Epithelial cell of proximal tubule (primary cell): ENCODE data around the gene IKZF3. TPM values are rescaled to one million over a fixed set of nuclear protein-coding genes. Genes with fewer than 3 reads are reported as not detected.

ENCODE experiments used
- DNase-seq: peaks from one replicate; pipeline ENCODE4 v3.0.0-alpha.2; 2011; ENCODE audit warnings: low read depth
- H3K4me3 ChIP-seq: 2 replicates; pipeline ENCODE4 v1.5.1; 2011; ENCODE audit warnings: low read depth, mild to moderate bottlenecking, low read length
- total RNA-seq: library from RNA; depleted of rRNA; stranded (reverse); fragments of >200 nt; gene quantifications from 2 replicates; pipeline ENCODE4 v1.2.3, GENCODE V29; 2015
- TF ChIP-seq, protein P1 (sequence below): conservative IDR thresholded peaks from 2 replicates; pipeline ENCODE4 v1.5.1; 2012; ENCODE audit warnings: low read depth, mild to moderate bottlenecking, low read length

Gene IKZF3
- total RNA-seq, 1 donor from 2014 or later = not detected

DNA sequence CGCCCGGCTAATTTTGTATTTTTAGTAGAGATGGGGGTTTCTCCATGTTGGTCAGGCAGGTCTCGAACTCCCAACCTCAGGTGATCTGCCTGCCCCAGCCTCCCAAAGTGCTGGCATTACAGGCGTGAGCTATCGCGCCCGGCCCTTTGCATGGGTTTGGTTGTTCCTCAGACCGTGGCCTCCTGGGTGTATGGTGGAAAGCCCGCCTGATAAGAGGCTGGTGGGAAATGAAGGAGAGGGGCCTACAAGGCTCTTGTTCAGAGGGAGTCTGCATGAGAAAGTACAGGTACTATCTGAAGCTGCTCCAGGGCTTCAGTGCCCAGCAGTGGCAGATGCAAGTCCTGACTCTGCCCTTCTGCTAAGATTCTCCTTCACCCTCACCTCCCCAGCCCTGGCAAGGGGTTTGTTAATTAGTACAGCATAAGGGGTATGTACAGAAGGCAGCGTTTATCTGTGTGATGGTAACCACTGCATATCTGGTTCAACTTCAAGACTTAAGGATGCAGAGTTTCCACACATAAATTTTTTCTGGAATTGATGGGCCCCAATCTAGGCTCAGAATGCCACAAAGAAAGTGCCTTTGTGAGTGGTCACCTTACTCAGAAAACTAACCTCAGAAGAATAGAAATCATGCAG lies 102.1 kb downstream of the IKZF3 start:
- TF ChIP-seq, protein P1, sequence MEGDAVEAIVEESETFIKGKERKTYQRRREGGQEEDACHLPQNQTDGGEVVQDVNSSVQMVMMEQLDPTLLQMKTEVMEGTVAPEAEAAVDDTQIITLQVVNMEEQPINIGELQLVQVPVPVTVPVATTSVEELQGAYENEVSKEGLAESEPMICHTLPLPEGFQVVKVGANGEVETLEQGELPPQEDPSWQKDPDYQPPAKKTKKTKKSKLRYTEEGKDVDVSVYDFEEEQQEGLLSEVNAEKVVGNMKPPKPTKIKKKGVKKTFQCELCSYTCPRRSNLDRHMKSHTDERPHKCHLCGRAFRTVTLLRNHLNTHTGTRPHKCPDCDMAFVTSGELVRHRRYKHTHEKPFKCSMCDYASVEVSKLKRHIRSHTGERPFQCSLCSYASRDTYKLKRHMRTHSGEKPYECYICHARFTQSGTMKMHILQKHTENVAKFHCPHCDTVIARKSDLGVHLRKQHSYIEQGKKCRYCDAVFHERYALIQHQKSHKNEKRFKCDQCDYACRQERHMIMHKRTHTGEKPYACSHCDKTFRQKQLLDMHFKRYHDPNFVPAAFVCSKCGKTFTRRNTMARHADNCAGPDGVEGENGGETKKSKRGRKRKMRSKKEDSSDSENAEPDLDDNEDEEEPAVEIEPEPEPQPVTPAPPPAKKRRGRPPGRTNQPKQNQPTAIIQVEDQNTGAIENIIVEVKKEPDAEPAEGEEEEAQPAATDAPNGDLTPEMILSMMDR = no peak
- DNase-seq = no peak

GRCh38 chr17:39759204-39759603 lies 104.9 kb downstream of the IKZF3 start:
- no peak overlapping the region for H3K4me3 ChIP-seq
- DNase-seq = no peak
- TF ChIP-seq, protein P1 = no peak

More for the DNA sequence above, 102.1 kb downstream of the IKZF3 start:
- H3K4me3 ChIP-seq = no peak overlapping the region

GRCh38 chr17:39757931-39758873 lies 105.9 kb downstream of the IKZF3 start:
- TF ChIP-seq, protein P1 = no peak
- DNase-seq = no peak

DNA sequence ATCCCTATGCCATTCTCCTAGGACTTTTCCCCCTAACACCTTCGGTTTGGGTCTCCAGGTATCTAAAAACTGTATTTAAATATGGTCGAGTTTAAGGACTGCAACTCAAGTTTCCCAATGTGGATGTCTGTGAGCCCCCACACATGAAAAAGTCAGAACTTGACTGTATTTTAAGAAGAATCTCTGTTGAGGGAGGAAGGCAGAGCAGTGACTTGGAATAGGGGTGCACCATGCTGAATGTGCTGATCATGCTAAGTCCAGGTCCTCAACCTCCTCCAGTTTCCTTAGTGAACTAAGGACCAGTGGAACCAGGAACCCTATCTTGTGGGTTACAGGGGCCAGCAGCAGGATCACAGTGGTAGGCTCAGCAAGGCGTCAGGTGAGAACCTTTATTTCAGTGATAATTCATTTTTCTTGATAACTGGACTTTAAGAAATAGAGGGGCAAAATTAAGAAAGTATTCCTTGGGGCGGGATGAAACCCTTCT lies 106.9 kb downstream of the IKZF3 start:
- TF ChIP-seq, protein P1 = no peak
- DNase-seq = no peak
- H3K4me3 ChIP-seq = no peak overlapping the region

More at GRCh38 chr17:39757931-39758873, 105.9 kb downstream of the IKZF3 start:
- no peak overlapping the region for H3K4me3 ChIP-seq

- H3K4me3 ChIP-seq = no peak overlapping the region
- no peak for DNase-seq
- TF ChIP-seq, protein P1 = no peak
Measured at GRCh38 chr17:39756380-39757079, 107.6 kb downstream of the IKZF3 start.

DNA sequence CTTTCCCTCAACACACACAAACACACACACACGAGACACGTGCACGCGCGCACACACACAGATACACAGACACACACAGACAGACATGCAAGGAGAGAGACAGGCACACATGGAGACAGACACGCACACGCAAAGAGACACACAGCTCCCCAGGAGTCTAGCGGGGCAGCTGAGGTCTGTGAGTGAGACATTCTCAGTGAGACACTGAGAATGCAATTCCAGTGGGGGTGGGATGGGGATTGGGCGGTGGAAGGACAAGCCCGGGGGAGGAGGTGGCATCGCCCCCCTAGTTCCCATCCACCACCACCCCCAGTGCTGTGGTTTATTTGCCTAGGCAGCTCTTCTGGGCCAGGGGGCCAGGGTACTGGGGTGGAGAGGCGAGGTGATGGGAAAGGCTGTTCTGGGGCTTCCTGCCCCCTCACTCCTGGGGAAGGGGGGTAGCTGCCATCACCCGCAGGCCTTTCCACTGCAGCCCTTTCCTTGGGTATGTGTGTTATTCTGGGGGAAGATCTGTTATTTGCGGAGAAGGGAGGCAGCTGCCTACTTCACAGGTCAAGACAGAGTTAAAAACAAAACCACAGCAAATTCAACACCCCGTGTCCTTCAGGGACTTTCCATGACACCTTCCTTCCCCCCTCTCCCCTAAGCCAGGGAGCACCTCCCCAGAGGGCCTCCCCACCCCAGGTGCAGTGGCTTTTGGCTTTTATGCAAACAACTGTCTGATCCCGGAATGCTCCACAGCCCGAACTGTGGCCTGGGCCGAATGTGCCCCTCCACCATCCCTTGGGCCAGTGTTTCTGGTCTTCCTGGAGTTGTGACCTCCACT lies 108.3 kb downstream of the IKZF3 start:
- TF ChIP-seq, protein P1 = no peak
- no peak for DNase-seq
- no peak overlapping the region for H3K4me3 ChIP-seq
